H9 (cell line): ENCODE measurements around the gene PPIP5K1. TPM values are rescaled to one million over a fixed set of nuclear protein-coding genes. Genes with fewer than 3 reads are reported as not detected.

Experiments used
- DNase-seq: peaks from one replicate; pipeline ENCODE4 v3.0.0-alpha.2; 2017
- H2AFZ ChIP-seq: one replicate; pipeline ENCODE4 v1.6.1; 2013; ENCODE audit warnings: mild to moderate bottlenecking, low read length, control low read depth, moderate library complexity
- H2AK5ac ChIP-seq: 2 replicates; pipeline ENCODE4 v1.6.1; 2013; ENCODE audit warnings: low read length, control low read depth, mixed read lengths; ENCODE audit not compliant: insufficient read length
- H2BK120ac ChIP-seq: one replicate; pipeline ENCODE4 v1.6.1; 2013; ENCODE audit warnings: low read depth, mild to moderate bottlenecking, low read length, control low read depth, inconsistent platforms; ENCODE audit not compliant: poor library complexity, severe bottlenecking
- H2BK12ac ChIP-seq: 2 replicates; pipeline ENCODE4 v1.6.1; 2013; ENCODE audit warnings: low read length, control low read depth, mixed read lengths, low read depth; ENCODE audit not compliant: insufficient read length
- H2BK15ac ChIP-seq: 2 replicates; pipeline ENCODE4 v1.6.1; 2013; ENCODE audit warnings: low read depth, low read length, control low read depth
- H2BK20ac ChIP-seq: one replicate; pipeline ENCODE4 v1.6.1; 2013; ENCODE audit warnings: low read depth, mild to moderate bottlenecking, low read length, control low read depth, inconsistent platforms; ENCODE audit not compliant: poor library complexity, severe bottlenecking
- H2BK5ac ChIP-seq: 2 replicates; pipeline ENCODE4 v1.6.1; 2013; ENCODE audit warnings: low read length, control low read depth, mixed read lengths; ENCODE audit not compliant: insufficient read length
- H3K14ac ChIP-seq: 2 replicates; pipeline ENCODE4 v1.6.1; 2013; ENCODE audit warnings: low read length, control low read depth; ENCODE audit not compliant: insufficient read depth
- H3K18ac ChIP-seq: 2 replicates; pipeline ENCODE4 v1.6.1; 2013; ENCODE audit warnings: low read depth, mild to moderate bottlenecking, mixed read lengths, low read length, control low read depth; ENCODE audit not compliant: insufficient read length
- H3K23ac ChIP-seq: 2 replicates; pipeline ENCODE4 v1.6.1; 2013; ENCODE audit warnings: low read length, control low read depth, mixed read lengths, low read depth; ENCODE audit not compliant: insufficient read length
- H3K23me2 ChIP-seq: 2 replicates; pipeline ENCODE4 v1.6.1; 2013; ENCODE audit warnings: low read depth, mild to moderate bottlenecking, mixed read lengths, low read length, control low read depth; ENCODE audit not compliant: insufficient read length, poor library complexity, severe bottlenecking
- H3K27ac ChIP-seq: 2 replicates; pipeline ENCODE4 v1.5.1; 2013; ENCODE audit warnings: low read length, control low read depth, mixed read lengths, low read depth; ENCODE audit not compliant: insufficient read length
- H3K27me3 ChIP-seq: 2 replicates; pipeline ENCODE4 v1.6.1; 2013; ENCODE audit warnings: low read length, control low read depth, inconsistent platforms; ENCODE audit not compliant: insufficient read depth
- H3K4ac ChIP-seq: 2 replicates; pipeline ENCODE4 v1.6.1; 2013; ENCODE audit warnings: low read depth, mild to moderate bottlenecking, control low read depth, inconsistent platforms, low read length, moderate library complexity
- H3K4me1 ChIP-seq: 2 replicates; pipeline ENCODE4 v1.6.1; 2013; ENCODE audit warnings: low read length, control low read depth, inconsistent platforms; ENCODE audit not compliant: insufficient read depth
- H3K4me2 ChIP-seq: 2 replicates; pipeline ENCODE4 v1.6.1; 2013; ENCODE audit warnings: low read length, control low read depth, mixed read lengths; ENCODE audit not compliant: insufficient read length, insufficient read depth
- H3K56ac ChIP-seq: 2 replicates; pipeline ENCODE4 v1.6.1; 2013; ENCODE audit warnings: low read depth, mild to moderate bottlenecking, mixed read lengths, low read length, control low read depth; ENCODE audit not compliant: insufficient read length
- H3K79me1 ChIP-seq: 2 replicates; pipeline ENCODE4 v1.6.1; 2013; ENCODE audit warnings: low read depth, mild to moderate bottlenecking, moderate library complexity, low read length, control low read depth, inconsistent platforms; ENCODE audit not compliant: insufficient read depth, poor library complexity, severe bottlenecking
- H3K79me2 ChIP-seq: 2 replicates; pipeline ENCODE4 v1.6.1; 2013; ENCODE audit warnings: low read length, control low read depth, inconsistent platforms; ENCODE audit not compliant: insufficient read depth
- H3K9ac ChIP-seq: 2 replicates; pipeline ENCODE4 v1.6.1; 2013; ENCODE audit warnings: low read length, control low read depth, mixed read lengths; ENCODE audit not compliant: insufficient read length; ENCODE audit errors: extremely low read depth
- H3K9me3 ChIP-seq: one replicate; pipeline ENCODE4 v1.6.1; 2013; ENCODE audit warnings: low read depth, low read length, inconsistent platforms; ENCODE audit not compliant: control insufficient read depth
- H3T11ph ChIP-seq: one replicate; pipeline ENCODE4 v1.6.1; 2013; ENCODE audit warnings: mild to moderate bottlenecking, low read length, control low read depth, inconsistent platforms
- H4K20me1 ChIP-seq: one replicate; pipeline ENCODE4 v1.6.1; 2013; ENCODE audit not compliant: control insufficient read depth, insufficient read length, insufficient read depth
- H4K5ac ChIP-seq: 2 replicates; pipeline ENCODE4 v1.6.1; 2013; ENCODE audit warnings: low read depth, mild to moderate bottlenecking, mixed read lengths, low read length, control low read depth; ENCODE audit not compliant: insufficient read length
- H4K8ac ChIP-seq: replicated peaks from 2 replicates; pipeline ENCODE4 v1.6.1; 2013; ENCODE audit warnings: low read length, control low read depth, mixed read lengths, low read depth; ENCODE audit not compliant: insufficient read length
- H4K91ac ChIP-seq: 2 replicates; pipeline ENCODE4 v1.6.1; 2013; ENCODE audit warnings: low read depth, mild to moderate bottlenecking, moderate library complexity, mixed read lengths, low read length, control low read depth; ENCODE audit not compliant: insufficient read length
- H3K27ac Mint-ChIP-seq, 3 experiments: 2 replicates in 2 of 3; 3 replicates in 1 of 3; pipeline ENCODE4 v1.8.0; 2020 to 2021; ENCODE audit warnings: mixed read lengths in 3 of 3, mild to moderate bottlenecking in 1 of 3, moderate library complexity in 1 of 3
- H3K27me3 Mint-ChIP-seq: 2 replicates; pipeline ENCODE4 v1.8.0; 2021; ENCODE audit warnings: low read depth, mild to moderate bottlenecking, moderate library complexity, mixed read lengths
- H3K36me3 Mint-ChIP-seq, 3 experiments: 2 replicates in 2 of 3; 3 replicates in 1 of 3; pipeline ENCODE4 v1.8.0; 2020 to 2021; ENCODE audit warnings: low read depth in 3 of 3, mixed read lengths in 3 of 3; ENCODE audit not compliant: insufficient read depth in 1 of 3
- H3K4me1 Mint-ChIP-seq, 2 experiments: 2 replicates each; pipeline ENCODE4 v1.8.0; 2020; ENCODE audit warnings: mixed read lengths in 2 of 2
- H3K4me3 Mint-ChIP-seq, 2 experiments: 2 replicates in 1 of 2; 3 replicates in 1 of 2; pipeline ENCODE4 v1.8.0; 2020 to 2021; ENCODE audit warnings: mild to moderate bottlenecking in 2 of 2, mixed read lengths in 2 of 2, moderate library complexity in 1 of 2
- H3K9me3 Mint-ChIP-seq, 2 experiments: 2 replicates in 1 of 2; 3 replicates in 1 of 2; pipeline ENCODE4 v1.8.0; 2020; ENCODE audit warnings: mild to moderate bottlenecking in 2 of 2, mixed read lengths in 2 of 2, moderate library complexity in 1 of 2
- CTCF ChIP-seq: fragments of 200-600 bp; sonication (generic); conservative IDR thresholded peaks from 3 replicates; pipeline ENCODE4 v1.8.0; 2021; ENCODE audit warnings: antibody characterized with exemption, mild to moderate bottlenecking
- WGBS: extraction: QIAGEN DNeasy Blood & Tissue Kit; methylation state at CpG from one replicate; pipeline ENCODE4 v1.1.7; 2013; ENCODE audit warnings: missing lambda C conversion rate, low lambda C conversion rate, mixed read lengths; ENCODE audit not compliant: insufficient read length; ENCODE audit errors: extremely low coverage; 5-methylcytosine and 5-hydroxymethylcytosine counted together
- total RNA-seq: library from RNA; stranded (reverse); gene quantifications from 2 replicates; pipeline ENCODE4 v1.2.1, GENCODE V29; 2021

Gene PPIP5K1
- total RNA-seq, 1 experiment from 2014 or later: 28.5 TPM

- H2BK120ac ChIP-seq: no peak within 1 kb of the TSS
- DNase-seq: peak; percentile 77
- no peak within 1 kb of the TSS for H3T11ph ChIP-seq
- H3K23ac ChIP-seq: no peak within 1 kb of the TSS
- peaks cover 9% of the 10 kb centered on the region; the same call in 1 of the 2 replicates for H3K27me3 ChIP-seq
- no peak within 1 kb of the TSS for H2AFZ ChIP-seq
- no peak within 1 kb of the TSS for H2BK12ac ChIP-seq
- H3K9me3 ChIP-seq: no peaks in the 10 kb centered on the region
- Mint-ChIP-seq H3K4me3 (peak within 1 kb of the TSS; percentile 78 to 91), H3K9me3 (no peaks in the 10 kb centered on the region), H3K27me3 (peaks cover 90% of the 10 kb centered on the region), H3K36me3 (peaks cover 0 to 4% (median 1%) of the 10 kb centered on the region in 3 experiments; a peak in 2 of 7 replicates), H3K4me1 (peaks cover 37 to 54% of the 10 kb centered on the region in 2 experiments), H3K27ac (peak within 1 kb of the TSS in 1 of 3 experiments; percentile 37; a peak in 2 of 7 replicates)
- peaks cover 17% of the 10 kb centered on the region for H3K23me2 ChIP-seq
- no peak within 1 kb of the TSS for H2BK15ac ChIP-seq
- H4K91ac ChIP-seq: no peak within 1 kb of the TSS
- H3K9ac ChIP-seq: no peak within 1 kb of the TSS
- peaks cover 3% of the 10 kb centered on the region; the same call in 1 of the 2 replicates for H3K4me1 ChIP-seq
- no peak within 1 kb of the TSS for H4K8ac ChIP-seq
- TF ChIP-seq CTCF: no peak
- H3K79me2 ChIP-seq: no peaks in the 10 kb centered on the region
- H2BK20ac ChIP-seq: no peak within 1 kb of the TSS
- WGBS: no CpG with 5 or more reads among the region's 15 CpGs
- H3K4ac ChIP-seq: no peak within 1 kb of the TSS
- no peak within 1 kb of the TSS for H3K56ac ChIP-seq
- no peak within 1 kb of the TSS for H3K18ac ChIP-seq
- H2BK5ac ChIP-seq: no peak within 1 kb of the TSS
- H3K27ac ChIP-seq: no peak within 1 kb of the TSS
- no peak within 1 kb of the TSS for H4K5ac ChIP-seq
- no peaks in the 10 kb centered on the region for H3K79me1 ChIP-seq
- H2AK5ac ChIP-seq: no peak within 1 kb of the TSS
- H3K14ac ChIP-seq: no peak within 1 kb of the TSS
- no peaks in the 10 kb centered on the region for H4K20me1 ChIP-seq
- H3K4me2 ChIP-seq: peak within 1 kb of the TSS; percentile 74
Measured at GRCh38 chr15:43517354-43518196, 72.4 kb downstream of the PPIP5K1 start, which contains the start of gene MAP1A. TSS of gene MAP1A (plus strand) at chr15:43517608. CDS start at chr15:43521474, 3,866 bp downstream.
